NCI-H128 (cell line): ENCODE data around the gene KAZALD1.
A peak's percentile ranks its signal among the peaks of the same experiment; 100 is the strongest.

Source experiments
- DNase-seq: peaks from one replicate; lab custom pipeline; 2025; ENCODE audit not compliant: unreplicated experiment; lab: John Stamatoyannopoulos, UW

The KAZALD1 gene

GRCh38 chr10:101061624-101062231 is at the start of gene KAZALD1:
Gene KAZALD1 (plus strand): TSS chr10:101061989. CDS start chr10:101062593, 604 bp downstream.
- no peak for DNase-seq

DNA sequence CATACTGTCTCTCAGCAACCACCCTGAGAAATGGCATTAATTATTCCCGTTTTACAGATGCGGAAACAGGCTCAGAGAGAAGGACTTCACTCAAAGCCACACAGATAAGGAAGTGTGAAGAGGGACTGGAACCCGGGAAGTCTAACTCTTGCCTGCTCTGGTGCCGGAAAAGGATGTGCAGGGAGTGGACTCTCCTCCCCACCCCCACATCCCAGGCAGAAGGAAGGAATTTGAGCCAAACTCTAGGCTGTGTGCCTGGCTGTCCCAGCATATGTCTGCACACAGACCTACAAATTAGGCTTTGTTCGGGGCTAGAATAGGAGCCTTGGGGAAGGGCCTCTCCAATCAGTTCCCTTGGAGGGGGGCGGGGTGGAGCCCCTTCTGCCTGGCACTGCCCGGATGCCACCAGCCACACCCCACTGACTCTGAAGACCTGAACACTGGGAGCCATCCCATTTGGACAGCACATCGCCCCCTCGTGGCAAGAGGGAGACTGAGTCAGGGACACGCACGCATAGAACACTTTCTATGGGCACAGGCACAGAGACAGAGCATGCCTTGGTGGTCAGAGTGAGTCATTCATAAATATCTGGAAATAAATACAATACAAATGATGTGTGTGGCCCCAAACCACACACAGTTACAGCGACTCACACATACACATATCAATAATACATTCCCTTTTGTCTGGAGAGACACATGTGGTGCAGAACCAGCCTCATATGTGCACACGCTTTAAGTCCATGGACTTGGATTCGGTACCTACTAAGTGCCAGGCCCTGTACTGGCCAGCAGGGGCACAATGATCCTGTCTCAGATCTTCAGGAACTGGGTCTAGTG is 49.0 kb upstream of the KAZALD1 start:
- DNase-seq = peak; percentile 65

GRCh38 chr10:101013365-101013825 is 48.4 kb upstream of the KAZALD1 start:
- no peak for DNase-seq

- DNase-seq = peak; percentile 12
These were observed 47.4 kb upstream of the KAZALD1 start for GRCh38 chr10:101014230-101014884.

GRCh38 chr10:101014966-101015581 is 46.7 kb upstream of the KAZALD1 start:
- no peak for DNase-seq

DNA sequence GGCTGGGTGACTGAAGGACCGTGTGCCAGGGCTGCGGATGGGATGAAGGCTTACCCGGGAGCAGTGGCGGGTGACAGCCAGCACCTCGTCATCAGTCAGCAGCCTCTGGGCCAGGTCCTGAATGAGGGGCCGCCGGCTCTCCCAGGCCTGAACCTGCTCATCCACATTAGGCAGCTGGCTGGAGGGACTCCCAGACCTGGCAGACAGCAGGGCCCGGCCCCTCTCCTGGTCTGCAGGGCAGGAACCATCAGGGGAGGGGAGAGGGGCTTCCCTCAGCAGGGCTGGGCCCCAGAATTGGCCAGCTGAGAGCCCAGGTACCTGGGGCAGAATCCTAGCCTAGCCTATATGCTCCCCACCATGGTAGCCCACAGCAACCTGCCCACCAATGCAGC is 46.2 kb upstream of the KAZALD1 start:
- DNase-seq = no peak

- no peak for DNase-seq
These were observed 45.0 kb upstream of the KAZALD1 start for GRCh38 chr10:101016814-101017213.

DNA sequence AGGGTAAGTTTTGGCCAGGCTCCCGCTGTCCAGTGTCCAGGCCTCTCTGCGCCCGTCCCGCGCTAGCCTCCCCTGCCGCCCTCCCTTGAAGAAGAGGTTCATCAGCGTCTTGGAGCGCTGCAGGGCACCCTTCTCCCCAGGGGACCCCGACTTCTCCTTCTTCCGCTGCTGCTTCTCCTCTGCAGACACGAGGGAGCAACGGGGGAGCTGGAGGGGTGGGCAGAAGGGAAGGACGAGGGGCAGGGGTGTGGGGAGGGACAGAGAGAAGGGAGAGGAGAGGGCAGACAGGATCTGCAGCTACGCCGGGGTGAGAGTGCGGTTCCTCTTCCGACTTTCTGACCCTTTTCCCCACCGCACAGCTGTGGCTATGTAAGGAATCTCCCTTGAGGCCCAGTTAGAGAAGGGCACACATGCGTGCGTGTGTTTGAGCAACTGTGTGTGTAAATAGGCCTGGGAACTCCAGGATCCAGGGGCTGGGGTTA is 43.6 kb upstream of the KAZALD1 start:
- no peak for DNase-seq

DNA sequence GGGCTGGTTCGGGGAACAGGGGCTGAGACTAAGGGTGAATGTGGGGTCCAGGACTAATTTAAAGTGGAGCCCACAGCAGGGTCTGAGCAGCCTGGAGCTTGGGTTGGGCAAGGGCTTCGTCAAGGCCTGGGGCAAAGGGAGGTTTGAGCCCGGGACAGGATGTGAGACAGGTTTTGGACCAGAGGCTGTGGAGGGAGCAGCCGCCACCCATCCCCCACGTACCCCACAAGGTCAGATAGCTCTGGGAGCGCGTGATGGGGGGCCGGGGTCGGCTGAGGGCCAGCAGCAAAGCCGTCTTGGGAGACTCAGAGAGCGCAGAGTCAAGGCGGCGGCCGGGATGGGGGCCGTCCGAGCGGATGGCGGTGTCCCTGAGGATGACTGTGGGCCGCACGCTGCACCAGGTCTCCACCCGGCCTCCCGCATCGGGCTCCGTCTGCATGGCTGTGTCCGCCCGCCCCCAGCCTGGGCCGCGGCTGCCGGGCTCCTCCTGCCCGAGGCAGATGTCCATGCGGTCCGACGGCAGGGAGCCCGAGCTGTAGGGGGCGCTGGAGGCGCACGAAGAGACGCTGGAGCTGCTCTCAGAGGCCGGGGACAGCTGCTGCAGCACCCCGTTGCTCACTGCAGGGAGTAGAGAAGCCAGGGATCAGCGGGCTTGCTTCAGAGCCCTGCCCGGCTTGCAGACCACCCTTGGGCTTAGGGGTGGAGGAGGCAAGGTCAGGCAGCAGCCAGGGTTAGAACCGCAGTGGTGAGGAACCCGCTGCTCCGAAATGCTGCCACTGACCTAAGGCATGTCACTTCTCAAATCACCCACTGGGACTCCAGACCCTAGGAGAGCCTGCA is 43.0 kb upstream of the KAZALD1 start:
- DNase-seq = no peak

GRCh38 chr10:101019440-101019703 is 42.4 kb upstream of the KAZALD1 start:
- no peak for DNase-seq

DNA sequence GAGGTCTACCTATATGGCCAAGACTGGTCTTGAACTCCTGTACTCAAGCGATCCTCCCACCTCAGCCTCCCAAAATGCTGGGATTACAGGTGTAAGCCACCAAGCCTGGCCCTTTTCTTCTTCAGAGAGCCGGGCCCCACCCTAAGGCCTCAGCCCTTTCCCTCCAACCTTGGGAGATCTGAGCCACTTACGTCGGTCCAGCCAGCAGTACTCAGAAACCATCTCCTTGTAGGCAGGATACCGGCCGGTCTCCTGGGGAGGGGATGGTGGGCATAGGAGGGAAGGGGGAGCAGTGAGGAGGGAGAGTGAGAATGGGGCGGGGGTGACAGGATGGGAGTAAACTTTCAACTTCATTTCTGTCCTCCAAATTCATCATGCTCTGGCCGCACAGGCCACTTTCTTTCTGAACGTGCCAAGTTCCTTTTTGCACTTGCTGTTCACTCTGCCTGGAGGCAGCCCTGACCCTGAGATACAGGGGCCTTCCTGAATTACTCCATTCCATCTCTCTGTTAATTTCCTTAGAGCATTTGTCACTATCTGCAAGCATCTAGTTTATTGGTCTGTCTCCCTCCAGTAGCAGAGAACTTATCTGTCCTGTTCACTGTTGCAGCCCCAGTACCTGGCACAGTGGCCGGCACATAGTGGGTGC is 41.2 kb upstream of the KAZALD1 start:
- no peak for DNase-seq

- no peak for DNase-seq
These were observed 40.5 kb upstream of the KAZALD1 start for GRCh38 chr10:101021239-101021638.

DNA sequence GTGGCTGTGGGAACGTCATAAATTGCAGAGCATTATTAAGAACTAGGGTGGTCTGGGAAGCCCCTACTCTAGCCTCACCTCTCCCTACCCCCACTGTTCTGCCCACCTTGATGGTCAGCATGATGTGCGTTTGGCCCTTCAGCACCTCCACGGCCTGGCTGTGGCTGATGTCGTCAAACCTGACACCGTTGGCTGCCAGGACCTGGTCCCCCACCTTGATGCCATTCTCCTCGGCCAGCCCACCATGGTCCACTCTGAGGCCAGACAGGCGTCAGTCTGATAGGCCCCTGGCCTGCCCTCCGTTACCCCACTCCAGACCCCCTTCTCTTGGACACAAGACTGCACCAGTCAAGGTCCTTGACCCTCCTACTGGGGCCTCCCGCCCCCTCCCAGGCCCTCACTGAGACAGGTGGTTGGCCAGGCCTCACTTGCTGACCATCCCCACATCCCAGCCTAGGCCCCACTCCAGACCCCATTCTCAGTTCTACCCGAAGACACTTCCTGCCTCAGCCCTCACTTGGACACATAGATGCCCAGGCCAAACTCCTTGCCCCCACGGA is 40.0 kb upstream of the KAZALD1 start:
- no peak for DNase-seq

DNA sequence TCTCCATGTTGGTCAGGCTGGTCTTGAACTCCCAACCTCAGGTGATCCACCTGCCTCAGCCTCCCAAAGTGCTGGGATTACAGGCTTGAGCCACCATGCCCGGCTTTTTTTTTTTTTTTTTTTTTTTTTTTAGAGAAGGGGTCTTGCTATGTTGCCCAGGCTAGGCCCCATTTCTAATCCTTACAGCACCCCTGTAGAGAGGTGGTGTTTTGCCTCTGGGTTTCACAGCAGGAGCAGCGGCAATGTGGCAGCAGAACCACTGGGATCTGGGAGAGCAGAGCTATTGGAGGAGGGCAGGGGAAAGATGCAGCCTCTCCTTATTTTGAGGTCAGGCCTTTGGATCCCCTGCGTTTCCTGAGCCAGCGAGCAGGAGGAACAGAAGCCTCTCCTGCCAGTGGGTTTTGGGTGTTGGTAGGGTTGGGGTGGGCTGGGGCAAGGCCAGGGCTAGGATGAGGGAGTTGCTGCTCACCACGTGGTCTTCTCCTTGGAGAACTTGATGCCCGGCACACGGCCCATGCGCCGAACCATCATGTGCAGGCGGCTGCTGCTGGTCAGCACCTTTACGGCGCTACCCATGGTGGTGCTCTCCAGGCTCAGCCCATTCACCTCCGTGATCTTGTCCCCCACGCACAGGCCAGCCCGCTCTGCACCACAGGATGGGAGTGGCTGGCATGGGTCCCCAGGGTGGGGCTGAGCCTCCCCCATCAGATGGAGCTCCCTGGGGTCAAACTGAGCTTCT is 38.7 kb upstream of the KAZALD1 start:
- DNase-seq = no peak

DNA sequence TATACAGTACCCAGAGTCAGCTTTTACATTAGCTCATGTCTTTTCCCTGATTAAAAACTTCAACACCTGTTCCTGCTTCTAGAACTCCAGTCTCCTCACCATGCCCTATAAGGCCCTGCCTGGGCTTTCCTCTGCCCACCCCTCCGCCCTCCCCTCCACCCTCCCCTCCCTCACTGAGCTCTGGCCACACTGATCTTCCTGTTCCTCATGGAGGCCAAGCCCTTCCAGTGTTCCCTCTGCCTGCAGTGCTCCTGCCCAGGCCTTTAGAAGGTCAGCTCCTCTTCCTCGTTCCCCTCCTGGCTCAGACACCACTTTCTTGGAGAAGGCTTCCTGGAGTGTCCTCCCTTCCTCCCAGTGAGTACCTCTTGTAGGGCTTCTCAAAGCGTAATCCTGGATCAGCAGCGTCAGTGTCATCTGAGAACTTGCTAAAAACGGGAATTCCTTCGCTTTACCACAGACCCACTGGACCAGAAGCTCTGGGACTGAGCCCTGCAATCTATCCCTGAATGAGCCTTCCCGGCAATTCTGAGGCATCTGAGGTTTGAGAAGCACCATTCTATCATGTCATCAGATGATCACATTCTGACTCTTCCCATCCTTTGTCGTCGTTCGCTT is 34.6 kb upstream of the KAZALD1 start:
- DNase-seq = no peak

DNA sequence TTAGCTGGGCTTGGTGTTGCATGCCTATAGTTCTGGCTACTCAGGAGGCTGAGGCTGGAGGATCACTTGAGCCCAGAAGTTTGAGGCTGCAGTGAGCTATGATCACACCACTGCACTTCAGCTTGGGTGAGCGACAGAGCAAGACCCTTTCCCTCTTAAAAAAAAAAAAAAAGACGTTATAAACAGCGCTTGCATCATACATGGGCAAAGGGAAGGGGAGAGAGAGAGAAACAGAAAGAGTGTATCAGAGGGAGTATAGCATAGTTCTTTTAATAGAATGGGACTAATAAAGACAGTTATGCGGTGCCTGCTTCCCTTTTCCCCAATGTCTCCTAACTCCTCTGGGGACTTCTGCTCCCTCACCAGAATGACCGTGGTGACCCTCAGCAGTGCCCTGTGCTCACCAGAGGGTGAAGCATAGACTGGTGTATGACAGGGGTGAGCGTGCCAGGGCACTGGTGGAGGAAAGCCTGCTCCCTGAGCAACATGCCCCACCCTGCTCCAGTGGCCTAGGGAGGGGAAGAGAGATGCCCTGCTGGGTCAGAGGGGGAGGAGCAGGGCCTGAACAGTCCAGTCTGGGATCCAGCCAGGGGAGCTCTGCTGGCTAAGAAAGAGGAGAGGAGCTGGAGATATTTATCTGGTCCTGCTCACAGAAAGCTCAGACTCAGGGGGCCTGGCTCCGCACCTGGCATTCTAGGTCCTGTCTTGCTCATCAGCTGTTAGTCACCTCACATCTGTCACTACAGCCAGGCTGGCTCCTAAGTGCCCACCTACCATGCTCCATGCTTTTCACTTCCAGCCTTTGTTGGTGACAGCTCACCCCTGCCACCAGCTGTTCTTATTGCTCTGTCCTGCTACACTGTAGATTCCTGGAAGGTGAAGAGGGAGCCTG is 33.1 kb upstream of the KAZALD1 start:
- no peak for DNase-seq

- DNase-seq = no peak
These were observed 32.1 kb upstream of the KAZALD1 start for GRCh38 chr10:101029520-101030295.
